SK-N-SH (cell line): ENCODE measurements around the gene ATP11C. TPM values are rescaled to one million over a fixed set of nuclear protein-coding genes. Genes with fewer than 3 reads are reported as not detected.

ENCODE experiments used
- CTCF ChIA-PET: fragments of 300-600, 350-600 bp; formaldehyde crosslinking; extraction: SDS; loops from one replicate; lab custom pipeline; 2021; lab: Yijun Ruan, JAX
- POLR2A ChIA-PET: fragments of 350-600 bp; sonication (Branson Sonifier 250); formaldehyde crosslinking; extraction: SDS; loops from one replicate; lab custom pipeline; 2020; ENCODE audit warnings: antibody characterized with exemption, inconsistent platforms; lab: Yijun Ruan, JAX
- DNase-seq: peaks from one replicate; pipeline ENCODE4 v3.0.0; 2012
- H2AFZ ChIP-seq: fragments of 200-600 bp; sonication (generic); 2 replicates; pipeline ENCODE4 v1.8.1; 2016; ENCODE audit warnings: antibody characterized with exemption, mild to moderate bottlenecking, low read depth
- H3F3A ChIP-seq: fragments of 200-600 bp; sonication (generic); replicated peaks from 2 replicates; pipeline ENCODE3; 2016; ENCODE audit warnings: antibody characterized with exemption, mild to moderate bottlenecking; ENCODE audit not compliant: insufficient read depth
- H3K27ac ChIP-seq, 2 experiments: fragments of 200-500 bp in 1 of 2; fragments of 200-600 bp in 1 of 2; sonication (Bioruptor generic) in 1 of 2; sonication (generic), shearing (Covaris generic) in 1 of 2; 2 replicates each; pipeline versions ENCODE4 v1.5.1 to v1.6.1; 2014 to 2016; ENCODE audit warnings: low read depth in 2 of 2, inconsistent platforms in 1 of 2, low read length in 1 of 2, mild to moderate bottlenecking in 1 of 2, mixed read lengths in 1 of 2
- H3K27me3 ChIP-seq: fragments of 200-600 bp; sonication (generic), shearing (Covaris generic); 2 replicates; pipeline ENCODE4 v1.6.1; 2016; ENCODE audit warnings: mixed run types; ENCODE audit not compliant: insufficient read depth
- H3K36me3 ChIP-seq, 2 experiments: fragments of 200-500 bp in 1 of 2; fragments of 200-600 bp in 1 of 2; sonication (Bioruptor generic) in 1 of 2; sonication (generic) in 1 of 2; replicated peaks in 1 of 2; 2 replicates each; pipeline versions ENCODE3 to v1.5.1; 2014 to 2016; ENCODE audit warnings: low read length in 1 of 2, mild to moderate bottlenecking in 1 of 2; ENCODE audit not compliant: insufficient read depth in 2 of 2, control insufficient read depth in 1 of 2
- H3K4me1 ChIP-seq, 2 experiments: fragments of 200-500 bp in 1 of 2; fragments of 200-600 bp in 1 of 2; sonication (Bioruptor generic) in 1 of 2; sonication (generic), shearing (Covaris generic) in 1 of 2; 2 replicates each; pipeline versions ENCODE4 v1.5.1 to v1.6.1; 2014 to 2016; ENCODE audit warnings: low read depth in 1 of 2, low read length in 1 of 2, mixed run types in 1 of 2; ENCODE audit not compliant: insufficient read depth in 2 of 2, control insufficient read depth in 1 of 2
- H3K4me2 ChIP-seq: fragments of 200-600 bp; sonication (generic), shearing (Covaris generic); 2 replicates; pipeline ENCODE4 v1.6.1; 2017; ENCODE audit warnings: mixed run types
- H3K4me3 ChIP-seq, 2 experiments: fragments of 200-500 bp in 1 of 2; fragments of 200-600 bp in 1 of 2; sonication (Bioruptor generic) in 1 of 2; sonication (generic), shearing (Covaris generic) in 1 of 2; 2 replicates each; pipeline versions ENCODE4 v1.5.1 to v1.8.1; 2014 to 2016; ENCODE audit warnings: low read depth in 2 of 2, inconsistent platforms in 1 of 2, low read length in 1 of 2, mild to moderate bottlenecking in 1 of 2, mixed read lengths in 1 of 2, moderate library complexity in 1 of 2
- H3K79me2 ChIP-seq: fragments of 200-600 bp; sonication (generic); 2 replicates; pipeline ENCODE4 v1.8.1; 2017; ENCODE audit warnings: mild to moderate bottlenecking; ENCODE audit not compliant: insufficient read depth
- H3K9ac ChIP-seq: fragments of 200-600 bp; sonication (generic); 2 replicates; pipeline ENCODE4 v1.6.1; 2017; ENCODE audit warnings: mixed run types
- H3K9me2 ChIP-seq: fragments of 200-600 bp; sonication (generic); 2 replicates; pipeline ENCODE4 v1.6.1; 2017; ENCODE audit warnings: mixed run types
- H3K9me3 ChIP-seq: fragments of 200-600 bp; sonication (generic); 2 replicates; pipeline ENCODE4 v1.6.1; 2017; ENCODE audit warnings: mixed run types, mild to moderate bottlenecking, moderate library complexity
- H4K20me1 ChIP-seq: fragments of 200-600 bp; sonication (generic); 2 replicates; pipeline ENCODE4 v1.6.1; 2017; ENCODE audit warnings: mild to moderate bottlenecking, mixed run types; ENCODE audit not compliant: insufficient read depth
- CHD2 ChIP-seq: fragments of 150-350 bp; IDR thresholded peaks from 2 replicates; pipeline ENCODE4 v1.6.1; 2018; ENCODE audit warnings: low read length; ENCODE audit not compliant: partially characterized antibody
- ELF1 ChIP-seq: IDR thresholded peaks from 2 replicates; pipeline ENCODE4 v1.4.0; 2012
- EP300 ChIP-seq, 2 experiments: IDR thresholded peaks; 2 replicates each; pipeline versions ENCODE4 v1.4.0 to v1.6.1; 2012; ENCODE audit warnings: borderline replicate concordance in 1 of 2, low read depth in 1 of 2, low read length in 1 of 2
- FOSL2 ChIP-seq: IDR thresholded peaks from 2 replicates; pipeline ENCODE4 v1.4.0; 2012; ENCODE audit warnings: low read depth, mild to moderate bottlenecking, moderate library complexity, borderline replicate concordance
- GABPA ChIP-seq: IDR thresholded peaks from 2 replicates; pipeline ENCODE4 v1.4.0; 2012; ENCODE audit warnings: low read depth, mild to moderate bottlenecking
- GATA2 ChIP-seq: sonication (generic); formaldehyde crosslinking; IDR thresholded peaks from 2 replicates; pipeline ENCODE4 v1.5.0; 2020; ENCODE audit warnings: mild to moderate bottlenecking, missing genetic modification reagents
- MEF2A ChIP-seq: IDR thresholded peaks from 2 replicates; pipeline ENCODE4 v1.4.0; 2012; ENCODE audit warnings: low read depth, borderline replicate concordance
- RAD21 ChIP-seq: IDR thresholded peaks from 2 replicates; pipeline ENCODE4 v1.6.1; 2012; ENCODE audit warnings: mild to moderate bottlenecking, low read length
- RFX5 ChIP-seq: IDR thresholded peaks from 2 replicates; pipeline ENCODE4 v1.6.1; 2012; ENCODE audit warnings: mild to moderate bottlenecking, improper control_type of control experiment, low read length
- RXRA ChIP-seq: IDR thresholded peaks from 2 replicates; pipeline ENCODE4 v1.4.0; 2012; ENCODE audit warnings: low read depth, mild to moderate bottlenecking, borderline replicate concordance
- SMC3 ChIP-seq: IDR thresholded peaks from 2 replicates; pipeline ENCODE4 v1.6.1; 2012; ENCODE audit warnings: low read depth, low read length, improper control_type of control experiment
- TCF12 ChIP-seq: IDR thresholded peaks from 2 replicates; pipeline ENCODE4 v1.4.0; 2012
- TEAD4 ChIP-seq: IDR thresholded peaks from 2 replicates; pipeline ENCODE4 v1.4.0; 2012; ENCODE audit warnings: mild to moderate bottlenecking, borderline replicate concordance; ENCODE audit not compliant: insufficient read depth
- USF2 ChIP-seq: fragments of 150-350 bp; IDR thresholded peaks from 2 replicates; pipeline ENCODE4 v1.6.1; 2017; ENCODE audit warnings: antibody characterized with exemption, low read length, low read depth, borderline replicate concordance
- YY1 ChIP-seq: IDR thresholded peaks from 2 replicates; pipeline ENCODE4 v1.4.0; 2012; ENCODE audit warnings: low read depth, mild to moderate bottlenecking
- ZBTB33 ChIP-seq: IDR thresholded peaks from 2 replicates; pipeline ENCODE4 v1.4.0; 2012; ENCODE audit warnings: low read depth, borderline replicate concordance
- WGBS: methylation state at CpG from one replicate; pipeline ENCODE4 v1.1.6; 2017; ENCODE audit warnings: low lambda C conversion rate; 5-methylcytosine and 5-hydroxymethylcytosine counted together
- polyA plus RNA-seq, 3 experiments: library from polyadenylated mRNA; depleted of rRNA; stranded (reverse); fragments of >200 nt; gene quantifications; 2 replicates each; pipeline ENCODE4 v1.2.3, GENCODE V29; 2012
- TF ChIP-seq, protein P1 (sequence below): fragments of 200-600 bp; sonication (generic); IDR thresholded peaks from 2 replicates; pipeline ENCODE4 v1.6.1; 2017; ENCODE audit warnings: antibody characterized with exemption, mild to moderate bottlenecking, moderate library complexity
- TF ChIP-seq, protein P2 (sequence below): IDR thresholded peaks from 2 replicates; pipeline ENCODE4 v1.4.0; 2012; ENCODE audit warnings: low read depth, borderline replicate concordance

ATP11C gene
- polyA plus RNA-seq, 1 of the 3 experiments (the other 2 are of a cell fraction), result 18.5 TPM

- TF ChIP-seq, protein P1, sequence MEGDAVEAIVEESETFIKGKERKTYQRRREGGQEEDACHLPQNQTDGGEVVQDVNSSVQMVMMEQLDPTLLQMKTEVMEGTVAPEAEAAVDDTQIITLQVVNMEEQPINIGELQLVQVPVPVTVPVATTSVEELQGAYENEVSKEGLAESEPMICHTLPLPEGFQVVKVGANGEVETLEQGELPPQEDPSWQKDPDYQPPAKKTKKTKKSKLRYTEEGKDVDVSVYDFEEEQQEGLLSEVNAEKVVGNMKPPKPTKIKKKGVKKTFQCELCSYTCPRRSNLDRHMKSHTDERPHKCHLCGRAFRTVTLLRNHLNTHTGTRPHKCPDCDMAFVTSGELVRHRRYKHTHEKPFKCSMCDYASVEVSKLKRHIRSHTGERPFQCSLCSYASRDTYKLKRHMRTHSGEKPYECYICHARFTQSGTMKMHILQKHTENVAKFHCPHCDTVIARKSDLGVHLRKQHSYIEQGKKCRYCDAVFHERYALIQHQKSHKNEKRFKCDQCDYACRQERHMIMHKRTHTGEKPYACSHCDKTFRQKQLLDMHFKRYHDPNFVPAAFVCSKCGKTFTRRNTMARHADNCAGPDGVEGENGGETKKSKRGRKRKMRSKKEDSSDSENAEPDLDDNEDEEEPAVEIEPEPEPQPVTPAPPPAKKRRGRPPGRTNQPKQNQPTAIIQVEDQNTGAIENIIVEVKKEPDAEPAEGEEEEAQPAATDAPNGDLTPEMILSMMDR, result no peak
- TF ChIP-seq CHD2 (no peak), EP300 (IDR thresholded peaks at IDR 0.05; ENCODE audit: borderline replicate concordance in 1 of 2, low read depth in 1 of 2, low read length in 1 of 2) (no peak), USF2 (no peak)
Measured at GRCh38 chrX:139967750-139968149, 34.9 kb upstream of the ATP11C start (continued).

DNA sequence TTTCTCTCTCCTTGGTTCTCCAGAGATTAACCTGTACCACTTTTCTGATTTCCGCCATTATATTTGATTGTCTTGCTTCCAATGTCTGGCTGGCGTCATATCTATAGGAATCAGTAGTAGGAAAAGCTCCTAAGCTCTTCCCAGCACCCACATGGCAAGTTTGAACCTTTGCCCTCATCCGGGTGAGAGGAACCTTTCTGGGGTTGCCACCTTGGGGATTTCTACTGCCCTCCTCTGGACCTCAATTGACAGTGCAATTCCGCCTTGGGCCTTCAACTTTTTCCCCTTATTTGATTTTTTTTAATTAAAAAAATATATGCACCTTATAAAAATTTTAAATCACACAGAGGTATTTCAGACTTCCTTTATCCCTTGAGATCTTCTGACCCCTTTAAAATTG, 34.4 kb upstream of the ATP11C start:
- Histone ChIP-seq H3K79me2 (no peaks in the 10 kb centered on the region), H3K9ac (no peak overlapping the region), H3K4me2 (no peak overlapping the region), H3K27ac (no peak overlapping the region), H3F3A (no peaks in the 10 kb centered on the region), H3K9me3 (no peaks in the 10 kb centered on the region), H2AFZ (no peak overlapping the region), H3K27me3 (no peaks in the 10 kb centered on the region; the same call in 1 of the 2 replicates), H3K9me2 (no peaks in the 10 kb centered on the region), H3K4me3 (no peak overlapping the region), H4K20me1 (no peaks in the 10 kb centered on the region), H3K4me1 (0 out of 4 replicates have a peak, but pooled peaks cover 0 to 8% of the 10 kb centered on the region in 2 experiments), H3K36me3 (no peaks in the 10 kb centered on the region)
- peak; percentile 15 for DNase-seq
- TF ChIP-seq CHD2, result no peak
- TF ChIP-seq TEAD4, result no peak
- TF ChIP-seq RFX5, result no peak
- TF ChIP-seq MEF2A, result no peak
- TF ChIP-seq ZBTB33, result no peak
- TF ChIP-seq RAD21, result peak; percentile 24; the same call in 1 of the 2 replicates
- no peak for TF ChIP-seq GABPA
- TF ChIP-seq, protein P1, result peak; percentile 53
- TF ChIP-seq FOSL2, result no peak
- TF ChIP-seq, protein P2, sequence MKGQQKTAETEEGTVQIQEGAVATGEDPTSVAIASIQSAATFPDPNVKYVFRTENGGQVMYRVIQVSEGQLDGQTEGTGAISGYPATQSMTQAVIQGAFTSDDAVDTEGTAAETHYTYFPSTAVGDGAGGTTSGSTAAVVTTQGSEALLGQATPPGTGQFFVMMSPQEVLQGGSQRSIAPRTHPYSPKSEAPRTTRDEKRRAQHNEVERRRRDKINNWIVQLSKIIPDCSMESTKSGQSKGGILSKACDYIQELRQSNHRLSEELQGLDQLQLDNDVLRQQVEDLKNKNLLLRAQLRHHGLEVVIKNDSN, result no peak
- TF ChIP-seq TCF12, result no peak
- no peak for TF ChIP-seq RXRA
- TF ChIP-seq ELF1, result no peak
- no peak for TF ChIP-seq GATA2 (CRISPR knock-in tag)
- TF ChIP-seq SMC3, result peak; percentile 6; the same call in 1 of the 2 replicates
- TF ChIP-seq YY1, result no peak
- POLR2A ChIA-PET, result no interaction called here
- 26% methylated on average over 4 of the region's 4 CpGs for WGBS
- CTCF ChIA-PET, result interaction anchor here (0.6 kb wide), 1 partner anchor 100 kb away, joined by 3 read pairs; no protein-coding TSS in a partner anchor
